ENCODE results near the gene HIVEP2. TPM values are rescaled to one million over a fixed set of nuclear protein-coding genes. Genes with fewer than 3 reads are reported as not detected.

HIVEP2 gene
- total RNA-seq, 2 donors from 2014 or later: 1.7 to 2.4 TPM

DNA sequence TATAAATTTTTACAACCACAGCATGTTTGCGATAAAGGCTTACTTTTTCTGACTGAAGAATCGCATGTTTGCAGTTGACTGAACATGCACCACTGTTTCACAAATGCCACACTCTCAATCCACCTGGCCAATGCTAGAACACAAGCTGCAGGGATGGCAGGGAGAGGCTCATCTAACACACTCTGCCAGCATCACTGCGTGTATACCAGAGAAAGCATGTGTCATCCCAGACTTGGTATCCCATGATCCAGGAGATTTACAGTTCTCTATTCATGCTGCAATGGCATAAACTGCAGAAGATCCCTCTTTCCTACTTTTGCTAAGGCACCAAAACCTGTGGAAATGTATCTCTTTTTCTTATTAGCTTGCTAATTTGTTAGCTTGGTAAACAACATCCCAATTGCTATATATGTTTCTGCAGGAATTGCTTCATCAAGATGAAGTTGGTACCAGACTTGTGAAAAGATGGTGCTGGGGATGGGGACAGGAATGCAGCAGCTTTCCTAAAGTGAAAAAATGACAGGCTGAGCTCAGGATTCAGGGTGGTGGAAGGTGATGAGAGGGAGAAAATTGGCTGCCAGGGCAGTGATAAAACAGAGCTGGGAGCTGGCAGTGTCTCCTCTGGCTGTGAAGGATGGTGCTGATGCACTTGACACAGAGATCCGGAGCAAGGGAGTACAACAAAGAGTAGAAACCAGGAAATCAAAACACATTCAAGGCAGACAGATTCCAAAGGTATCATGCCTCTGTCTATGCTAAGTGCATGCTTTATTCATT lies 186.9 kb downstream of the HIVEP2 start:
- Mint-ChIP-seq H3K9me3 (no peaks in the 10 kb centered on the region), H3K27ac (no peak overlapping the region), H3K36me3 (ENCODE audit: low read depth) (no peaks in the 10 kb centered on the region), H3K27me3 (ENCODE audit: insufficient read depth) (no peaks in the 10 kb centered on the region), H3K4me3 (no peak overlapping the region), H3K4me1 (peaks cover 6% of the 10 kb centered on the region)
- Histone ChIP-seq H3K4me3 (ENCODE audit: low read length) (no peak overlapping the region), H3K27me3 (ENCODE audit: control insufficient read depth, insufficient read depth, low read length, poor library complexity, severe bottlenecking) (no peaks in the 10 kb centered on the region), H3K36me3 (ENCODE audit: control insufficient read depth, insufficient read depth, low read length) (no peaks in the 10 kb centered on the region), H3K9me3 (ENCODE audit: control insufficient read depth, low read length) (no peaks in the 10 kb centered on the region), H3K9ac (ENCODE audit: extremely low read depth, low read length, poor library complexity, severe bottlenecking) (no peak overlapping the region), H3K4me1 (ENCODE audit: control insufficient read depth, insufficient read depth, low read length) (peaks cover 3% of the 10 kb centered on the region), H3K27ac (ENCODE audit: low read depth, low read length) (no peak overlapping the region)
- TF ChIP-seq, protein P1, sequence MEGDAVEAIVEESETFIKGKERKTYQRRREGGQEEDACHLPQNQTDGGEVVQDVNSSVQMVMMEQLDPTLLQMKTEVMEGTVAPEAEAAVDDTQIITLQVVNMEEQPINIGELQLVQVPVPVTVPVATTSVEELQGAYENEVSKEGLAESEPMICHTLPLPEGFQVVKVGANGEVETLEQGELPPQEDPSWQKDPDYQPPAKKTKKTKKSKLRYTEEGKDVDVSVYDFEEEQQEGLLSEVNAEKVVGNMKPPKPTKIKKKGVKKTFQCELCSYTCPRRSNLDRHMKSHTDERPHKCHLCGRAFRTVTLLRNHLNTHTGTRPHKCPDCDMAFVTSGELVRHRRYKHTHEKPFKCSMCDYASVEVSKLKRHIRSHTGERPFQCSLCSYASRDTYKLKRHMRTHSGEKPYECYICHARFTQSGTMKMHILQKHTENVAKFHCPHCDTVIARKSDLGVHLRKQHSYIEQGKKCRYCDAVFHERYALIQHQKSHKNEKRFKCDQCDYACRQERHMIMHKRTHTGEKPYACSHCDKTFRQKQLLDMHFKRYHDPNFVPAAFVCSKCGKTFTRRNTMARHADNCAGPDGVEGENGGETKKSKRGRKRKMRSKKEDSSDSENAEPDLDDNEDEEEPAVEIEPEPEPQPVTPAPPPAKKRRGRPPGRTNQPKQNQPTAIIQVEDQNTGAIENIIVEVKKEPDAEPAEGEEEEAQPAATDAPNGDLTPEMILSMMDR (conservative IDR thresholded peaks at IDR 0.05): no peak
- 96% methylated on average over 3 to 4 of the region's 4 CpGs for WGBS, 2 experiments (ENCODE audit: insufficient coverage in 1 of 2, insufficient read length in 1 of 2)
- DNase-seq: no peak

DNA sequence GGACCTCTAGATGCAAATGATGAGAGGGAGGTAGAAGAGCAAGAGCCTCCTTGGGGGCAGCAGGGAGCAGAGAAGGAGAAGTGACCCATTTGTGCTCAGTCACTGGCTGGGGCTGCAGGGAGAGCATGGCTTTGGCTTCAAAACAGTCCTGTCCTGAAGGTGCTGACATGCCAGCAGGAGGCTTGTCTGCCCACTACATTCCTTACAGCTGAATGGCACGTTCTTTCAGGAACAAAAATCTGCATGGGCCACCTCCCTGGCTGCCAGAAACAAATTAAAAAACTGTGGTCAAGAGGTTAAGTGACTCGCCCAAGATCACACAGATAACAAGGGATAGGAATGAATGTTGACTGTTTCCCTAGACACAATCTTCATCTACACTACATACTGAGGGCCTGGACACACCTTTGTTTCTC lies 188.8 kb downstream of the HIVEP2 start:
- Histone ChIP-seq H3K27ac (ENCODE audit: low read depth, low read length) (no peak overlapping the region), H3K9ac (ENCODE audit: extremely low read depth, low read length, poor library complexity, severe bottlenecking) (no peak overlapping the region), H3K4me3 (ENCODE audit: low read length) (no peak overlapping the region), H3K36me3 (ENCODE audit: control insufficient read depth, insufficient read depth, low read length) (no peaks in the 10 kb centered on the region), H3K9me3 (ENCODE audit: control insufficient read depth, low read length) (no peaks in the 10 kb centered on the region), H3K4me1 (ENCODE audit: control insufficient read depth, insufficient read depth, low read length) (peaks cover 6% of the 10 kb centered on the region), H3K27me3 (ENCODE audit: control insufficient read depth, insufficient read depth, low read length, poor library complexity, severe bottlenecking) (no peaks in the 10 kb centered on the region)
- WGBS, 2 experiments (ENCODE audit: insufficient coverage in 1 of 2, insufficient read length in 1 of 2): 65% methylated on average over 2 of the region's 2 CpGs; no CpG with 5 or more reads in 1 of the 2 experiments
- H3K27ac Mint-ChIP-seq: no peak overlapping the region
- no peaks in the 10 kb centered on the region for H3K36me3 Mint-ChIP-seq (ENCODE audit: low read depth)
- H3K4me3 Mint-ChIP-seq: no peak overlapping the region
- H3K9me3 Mint-ChIP-seq: no peaks in the 10 kb centered on the region
- DNase-seq: peak; percentile 66
- TF ChIP-seq, protein P1 (conservative IDR thresholded peaks at IDR 0.05): peak; percentile 42
- no peaks in the 10 kb centered on the region for H3K27me3 Mint-ChIP-seq (ENCODE audit: insufficient read depth)
- H3K4me1 Mint-ChIP-seq: peaks cover 11% of the 10 kb centered on the region

DNA sequence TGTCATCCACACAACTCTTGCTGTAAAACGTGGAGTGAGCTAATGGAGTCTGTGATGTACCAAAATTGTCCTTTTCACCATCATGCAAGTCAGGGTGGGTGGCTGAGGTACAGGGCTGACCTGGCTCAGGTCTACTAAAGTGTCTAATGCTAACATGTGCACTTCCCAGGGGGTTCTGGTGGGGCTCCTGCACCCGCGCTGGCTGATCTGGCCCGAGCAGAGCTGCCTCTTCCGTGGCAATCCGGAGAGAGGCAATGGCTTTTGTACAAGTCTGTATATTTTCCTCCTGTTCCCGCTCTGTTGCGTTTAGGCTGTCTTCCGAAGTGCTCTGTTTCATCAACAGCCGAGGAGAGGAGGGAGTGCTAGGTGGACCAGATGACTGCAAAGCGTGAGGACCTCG lies 191.8 kb downstream of the HIVEP2 start:
- peaks cover 8% of the 10 kb centered on the region for H3K4me1 ChIP-seq (ENCODE audit: control insufficient read depth, insufficient read depth, low read length)
- no peaks in the 10 kb centered on the region for H3K9me3 ChIP-seq (ENCODE audit: control insufficient read depth, low read length)
- no peaks in the 10 kb centered on the region for H3K9me3 Mint-ChIP-seq
- H3K36me3 ChIP-seq (ENCODE audit: control insufficient read depth, insufficient read depth, low read length): no peaks in the 10 kb centered on the region
- DNase-seq: no peak
- no peaks in the 10 kb centered on the region for H3K27me3 ChIP-seq (ENCODE audit: control insufficient read depth, insufficient read depth, low read length, poor library complexity, severe bottlenecking)
- H3K27ac ChIP-seq (ENCODE audit: low read depth, low read length): no peak overlapping the region
- no peak overlapping the region for H3K4me3 ChIP-seq (ENCODE audit: low read length)
- 94 to 98% methylated on average over 10 to 12 of the region's 12 CpGs for WGBS, 2 experiments (ENCODE audit: insufficient coverage in 1 of 2, insufficient read length in 1 of 2)
- TF ChIP-seq, protein P1 (conservative IDR thresholded peaks at IDR 0.05): no peak
- H3K9ac ChIP-seq (ENCODE audit: extremely low read depth, low read length, poor library complexity, severe bottlenecking): no peak overlapping the region
- H3K27me3 Mint-ChIP-seq (ENCODE audit: insufficient read depth): no peaks in the 10 kb centered on the region
- no peaks in the 10 kb centered on the region for H3K36me3 Mint-ChIP-seq (ENCODE audit: low read depth)
- H3K27ac Mint-ChIP-seq: no peak overlapping the region
- H3K4me1 Mint-ChIP-seq: peaks cover 15% of the 10 kb centered on the region
- H3K4me3 Mint-ChIP-seq: no peak overlapping the region

Data from endodermal cell (in vitro differentiated cells).